Measurements from ENCODE around the gene OR10AG1.

OR10AG1 gene

GRCh38 chr11:55969845-55970244, at the start of gene OR10AG1:
Gene OR10AG1 (minus strand): TSS chr11:55969945. CDS start chr11:55969907, 38 bp downstream.
- no peak for DNase-seq (ENCODE audit: low spot score)

GRCh38 chr11:56013805-56014204, 44.1 kb upstream of the OR10AG1 start:
- no peak for DNase-seq (ENCODE audit: low spot score)

GRCh38 chr11:56010716-56011115, 41.0 kb upstream of the OR10AG1 start:
- no peak for DNase-seq (ENCODE audit: low spot score)

- DNase-seq (ENCODE audit: low spot score): no peak
Observed at GRCh38 chr11:55994525-55994924, 24.8 kb upstream of the OR10AG1 start, which contains the start of gene OR5F1. Gene OR5F1 (minus strand): TSS chr11:55994625. CDS start chr11:55994625, 0 bp downstream.

GRCh38 chr11:55970935-55971334, 1.2 kb upstream of the OR10AG1 start:
- no peak for DNase-seq (ENCODE audit: low spot score)

GRCh38 chr11:55967914-55968313, 1.8 kb downstream of the OR10AG1 start:
- no peak for DNase-seq (ENCODE audit: low spot score)

GRCh38 chr11:55966391-55966790, 3.4 kb downstream of the OR10AG1 start:
- no peak for DNase-seq (ENCODE audit: low spot score)

GRCh38 chr11:55956521-55956920, 13.2 kb downstream of the OR10AG1 start:
- no peak for DNase-seq (ENCODE audit: low spot score)

GRCh38 chr11:55949330-55949729, 20.4 kb downstream of the OR10AG1 start:
- no peak for DNase-seq (ENCODE audit: low spot score)

GRCh38 chr11:55942785-55943392, 26.9 kb downstream of the OR10AG1 start:
- DNase-seq (ENCODE audit: low spot score): no peak

- DNase-seq (ENCODE audit: low spot score): no peak
Observed at GRCh38 chr11:55936300-55936699, 33.4 kb downstream of the OR10AG1 start, which contains the start of gene OR5I1. Gene OR5I1 (minus strand): TSS chr11:55936400. CDS start chr11:55936400, 0 bp downstream.

GRCh38 chr11:55920537-55920936, 49.2 kb downstream of the OR10AG1 start:
- no peak for DNase-seq (ENCODE audit: low spot score)

All from hepatic stellate cell (primary cell).